ENCODE results near the gene PARD3. TPM values are rescaled to one million over a fixed set of nuclear protein-coding genes. Genes with fewer than 3 reads are reported as not detected.

Gene PARD3
- total RNA-seq, 1 donor = 4.8 TPM

DNA sequence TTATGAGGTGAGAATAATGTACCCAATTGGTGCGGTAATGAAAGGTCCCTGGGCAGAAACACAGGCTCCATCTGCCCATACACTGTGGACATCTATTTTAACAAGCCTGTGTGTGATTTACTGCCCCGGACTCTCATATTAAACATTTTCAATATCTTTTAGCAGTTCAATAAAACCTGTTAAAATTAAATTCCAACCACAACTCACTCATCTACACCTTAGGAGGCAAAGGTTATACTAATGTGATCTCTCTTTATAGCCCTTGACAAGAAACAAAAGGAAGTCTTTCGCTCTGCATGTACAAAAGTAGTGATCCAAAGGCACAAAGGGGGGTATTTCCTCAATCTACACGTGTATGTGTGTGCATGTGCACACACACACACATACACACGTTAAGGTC lies 186.0 kb downstream of the PARD3 start:
- no peaks in the 10 kb centered on the region for H3K9me3 ChIP-seq (ENCODE audit: low read depth, low read length)
- no peaks in the 10 kb centered on the region for H3K4me1 ChIP-seq (ENCODE audit: insufficient read depth, low read length)
- no peaks in the 10 kb centered on the region for H3K27me3 ChIP-seq (ENCODE audit: insufficient read depth, low read length)
- H3K4me3 ChIP-seq (ENCODE audit: low read length) = no peak overlapping the region

DNA sequence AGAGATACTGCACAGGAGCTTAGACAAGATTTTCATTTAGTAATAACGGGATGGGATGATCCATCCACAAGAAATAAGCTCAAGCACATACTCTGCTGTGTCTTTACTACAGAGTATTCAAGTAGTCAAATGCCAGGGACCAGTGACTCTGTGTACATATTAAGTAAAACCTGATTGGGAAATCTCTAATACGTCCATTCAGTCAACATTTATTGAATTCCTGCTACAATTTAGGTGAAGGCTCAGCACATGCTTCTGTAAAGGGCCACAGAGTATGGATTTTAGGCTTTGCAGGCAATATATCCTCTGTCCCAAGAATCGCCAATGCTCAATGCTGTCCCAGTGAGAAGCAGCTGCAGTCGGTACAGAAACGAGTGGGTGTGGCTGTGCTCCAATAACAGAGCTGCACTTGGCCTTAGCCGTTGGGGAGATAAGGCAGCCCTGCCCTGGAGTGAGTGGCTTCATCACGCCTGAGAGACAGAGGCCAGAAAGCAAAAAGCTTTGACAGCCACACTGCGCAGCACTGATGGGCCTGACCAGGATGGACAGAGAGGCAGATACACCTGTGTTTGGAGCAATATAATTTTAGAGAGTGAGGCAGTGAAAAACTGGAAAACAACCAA lies 186.8 kb downstream of the PARD3 start:
- no peaks in the 10 kb centered on the region for H3K4me1 ChIP-seq (ENCODE audit: insufficient read depth, low read length)
- no peak overlapping the region for H3K4me3 ChIP-seq (ENCODE audit: low read length)

DNA sequence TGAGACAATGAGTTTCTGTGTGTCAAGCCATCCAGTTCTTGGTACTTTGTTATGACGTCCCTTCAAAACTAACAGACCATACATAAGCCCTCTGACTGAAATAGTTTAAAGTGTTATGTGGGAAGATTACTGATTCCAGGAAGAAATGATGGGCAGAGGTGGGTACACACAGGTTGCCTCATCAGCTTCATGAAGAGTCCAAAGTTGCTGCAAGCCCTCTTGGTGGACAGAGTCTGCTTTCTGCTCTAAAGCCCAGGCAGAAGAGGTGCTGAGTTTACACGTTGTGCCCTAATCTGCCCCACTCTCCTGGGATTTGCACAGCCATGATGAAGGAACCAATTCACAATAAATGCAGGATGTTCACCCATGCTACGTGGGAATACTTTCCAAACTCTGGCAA lies 187.4 kb downstream of the PARD3 start:
- H3K4me3 ChIP-seq (ENCODE audit: low read length) = no peak overlapping the region
- no peaks in the 10 kb centered on the region for H3K4me1 ChIP-seq (ENCODE audit: insufficient read depth, low read length)
- H3K27me3 ChIP-seq (ENCODE audit: insufficient read depth, low read length) = no peaks in the 10 kb centered on the region
- no peaks in the 10 kb centered on the region for H3K9me3 ChIP-seq (ENCODE audit: low read depth, low read length)

More for the DNA sequence above, 186.8 kb downstream of the PARD3 start:
- Histone ChIP-seq H3K9me3 (ENCODE audit: low read depth, low read length) (no peaks in the 10 kb centered on the region), H3K27me3 (ENCODE audit: insufficient read depth, low read length) (no peaks in the 10 kb centered on the region)

DNA sequence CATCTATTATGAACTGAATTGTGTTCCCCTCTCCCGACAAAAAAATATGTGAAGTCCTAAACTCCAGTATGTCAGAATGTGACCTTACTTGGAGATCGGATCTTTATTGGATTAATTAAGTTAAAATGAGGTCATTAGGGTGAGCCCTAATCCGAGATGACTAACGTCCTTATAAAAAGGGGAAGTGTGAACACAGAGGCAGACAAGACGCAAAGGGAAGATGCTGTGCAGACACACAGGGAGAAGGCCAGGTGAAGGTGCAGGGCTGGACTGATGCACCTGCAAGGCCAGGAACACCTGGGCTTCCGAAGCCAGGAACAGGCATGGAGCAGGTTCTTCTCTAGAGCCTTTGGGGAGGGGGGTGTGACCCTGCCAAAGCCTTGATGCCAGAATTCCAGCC lies 187.8 kb downstream of the PARD3 start:
- Histone ChIP-seq H3K9me3 (ENCODE audit: low read depth, low read length) (no peaks in the 10 kb centered on the region), H3K4me3 (ENCODE audit: low read length) (no peak overlapping the region), H3K27me3 (ENCODE audit: insufficient read depth, low read length) (no peaks in the 10 kb centered on the region), H3K4me1 (ENCODE audit: insufficient read depth, low read length) (no peaks in the 10 kb centered on the region)

DNA sequence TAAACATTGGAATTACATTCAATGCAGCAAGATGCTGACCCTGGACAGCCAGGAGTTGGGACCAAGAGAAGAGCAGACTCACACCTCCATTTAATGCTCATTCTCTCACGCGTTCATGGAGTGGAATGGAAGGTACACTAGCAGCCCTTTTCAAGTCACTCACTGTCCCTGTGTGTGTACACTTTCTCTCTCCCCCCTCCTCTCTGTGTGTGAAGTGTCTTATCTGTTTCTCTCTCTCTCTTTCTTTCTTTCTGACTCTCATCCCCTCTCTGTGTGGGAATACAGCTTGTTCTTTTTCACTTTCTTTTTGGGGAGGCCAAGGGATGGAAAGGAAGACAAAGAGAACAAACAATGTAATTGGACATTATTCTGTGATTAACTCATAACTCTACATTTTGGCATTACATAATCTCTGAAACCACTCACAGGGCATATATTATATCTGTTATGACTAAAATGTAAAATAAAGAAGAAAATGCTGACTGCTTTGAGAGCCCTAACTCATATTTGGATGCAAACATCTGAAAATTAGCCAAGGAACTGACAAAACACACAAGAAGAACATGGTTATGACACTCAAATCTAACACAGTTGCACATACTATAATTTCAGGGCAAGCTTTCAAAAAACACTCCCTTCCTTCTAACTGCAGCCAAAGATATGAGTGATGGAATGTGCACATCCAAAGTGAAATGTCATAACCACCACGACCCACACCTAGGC lies 188.8 kb downstream of the PARD3 start:
- Histone ChIP-seq H3K4me1 (ENCODE audit: insufficient read depth, low read length) (no peaks in the 10 kb centered on the region), H3K27me3 (ENCODE audit: insufficient read depth, low read length) (no peaks in the 10 kb centered on the region), H3K4me3 (ENCODE audit: low read length) (no peak overlapping the region), H3K9me3 (ENCODE audit: low read depth, low read length) (no peaks in the 10 kb centered on the region)

DNA sequence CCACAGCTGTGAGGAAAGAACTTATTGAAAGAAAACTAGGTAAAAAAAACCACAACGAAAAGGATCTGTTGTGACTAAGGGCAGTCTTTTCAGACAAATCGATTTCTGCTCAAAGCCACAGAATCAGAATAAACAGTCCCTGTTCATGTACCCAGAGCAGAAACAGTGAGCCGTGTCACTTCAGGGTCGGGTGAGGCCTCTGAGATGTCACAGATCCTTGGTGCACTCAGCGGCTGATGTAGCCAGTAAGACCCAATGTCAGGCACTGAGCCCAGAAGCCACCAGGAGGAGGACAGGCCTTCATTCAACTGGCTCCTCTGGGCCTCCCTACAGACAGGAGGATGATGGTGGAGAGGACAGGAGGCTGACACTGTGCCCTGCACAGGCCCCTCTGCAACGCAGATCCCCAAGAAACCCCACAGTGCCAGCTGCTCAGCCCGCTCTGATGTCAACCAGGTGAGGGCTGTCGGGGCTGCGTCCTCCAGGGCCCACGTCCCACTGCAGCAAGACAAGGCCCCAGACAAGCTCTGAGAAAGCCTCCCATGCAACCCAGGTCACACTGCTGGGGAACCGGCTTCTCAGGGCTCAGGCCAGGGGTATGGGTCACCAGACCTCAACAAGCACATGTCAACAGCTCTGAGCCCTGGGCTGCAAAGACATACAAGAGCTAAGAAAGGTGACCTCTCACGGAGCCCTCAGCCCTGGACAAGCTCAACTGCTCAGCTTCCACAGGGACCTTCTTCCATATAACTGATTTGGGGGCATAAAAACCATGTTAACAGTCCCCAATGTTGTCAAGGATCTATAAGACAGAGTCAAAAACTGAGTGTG lies 190.6 kb downstream of the PARD3 start:
- H3K4me3 ChIP-seq (ENCODE audit: low read length) = no peak overlapping the region
- no peaks in the 10 kb centered on the region for H3K27me3 ChIP-seq (ENCODE audit: insufficient read depth, low read length)
- H3K9me3 ChIP-seq (ENCODE audit: low read depth, low read length) = no peaks in the 10 kb centered on the region
- H3K4me1 ChIP-seq (ENCODE audit: insufficient read depth, low read length) = no peaks in the 10 kb centered on the region

DNA sequence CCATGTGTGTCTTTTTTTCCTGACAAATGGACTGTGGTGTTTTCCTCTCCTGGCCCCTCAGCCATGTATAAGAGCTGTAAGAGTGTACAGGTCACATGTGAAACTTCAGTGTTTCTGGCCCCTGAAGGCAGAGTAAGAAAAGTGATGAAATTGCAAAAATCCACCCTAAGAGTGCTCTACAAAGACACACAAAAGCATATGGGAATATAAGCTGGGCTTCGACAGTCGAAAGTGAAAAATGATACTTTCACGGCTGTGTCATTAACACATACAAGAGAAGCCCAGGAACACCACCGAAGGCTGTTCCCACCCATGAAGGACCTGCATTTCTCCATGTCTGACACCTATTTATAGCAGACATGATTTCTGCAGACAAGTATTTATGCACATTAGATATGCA lies 192.2 kb downstream of the PARD3 start:
- Histone ChIP-seq H3K9me3 (ENCODE audit: low read depth, low read length) (no peaks in the 10 kb centered on the region), H3K4me3 (ENCODE audit: low read length) (no peak overlapping the region), H3K27me3 (ENCODE audit: insufficient read depth, low read length) (no peaks in the 10 kb centered on the region), H3K4me1 (ENCODE audit: insufficient read depth, low read length) (no peaks in the 10 kb centered on the region)

DNA sequence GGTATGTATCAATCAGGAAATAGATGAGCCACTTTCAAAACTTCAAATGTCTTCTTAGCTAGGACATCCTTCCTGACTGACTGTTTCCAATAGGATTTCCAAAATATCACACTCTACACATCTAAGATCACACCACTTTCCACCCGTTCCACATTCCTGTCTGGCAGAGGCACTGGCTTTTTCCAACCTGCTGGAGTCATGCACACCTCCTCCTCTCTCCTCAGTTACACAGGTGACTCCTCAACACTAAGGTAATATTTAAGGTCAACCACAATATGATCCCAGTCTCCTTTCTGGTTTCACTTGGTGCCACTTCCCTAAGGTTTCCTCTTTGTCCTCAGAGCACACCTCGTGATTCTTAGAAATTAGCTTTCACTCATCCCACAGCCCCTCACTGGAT lies 196.5 kb downstream of the PARD3 start:
- no peaks in the 10 kb centered on the region for H3K4me1 ChIP-seq (ENCODE audit: insufficient read depth, low read length)
- no peak overlapping the region for H3K4me3 ChIP-seq (ENCODE audit: low read length)
- H3K9me3 ChIP-seq (ENCODE audit: low read depth, low read length) = no peaks in the 10 kb centered on the region
- H3K27me3 ChIP-seq (ENCODE audit: insufficient read depth, low read length) = no peaks in the 10 kb centered on the region

DNA sequence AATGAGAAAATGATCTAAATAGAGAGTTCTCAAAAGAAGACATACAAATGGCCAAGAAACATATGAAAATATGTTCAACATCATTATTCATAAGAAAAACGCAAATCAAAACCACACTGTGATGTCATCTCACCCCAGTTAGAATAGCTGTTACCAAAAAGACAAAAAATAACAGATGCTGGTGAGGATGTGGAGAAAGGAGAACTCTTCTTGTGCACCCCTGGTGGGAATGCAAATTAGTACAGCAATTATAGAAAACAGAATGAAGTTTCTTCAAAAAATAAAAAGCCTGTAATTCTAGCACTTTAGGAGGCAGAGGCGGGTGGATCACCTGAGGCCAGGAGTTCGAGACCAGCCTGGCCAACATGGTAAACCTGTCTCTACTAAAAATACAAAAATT lies 199.3 kb downstream of the PARD3 start:
- no peaks in the 10 kb centered on the region for H3K27me3 ChIP-seq (ENCODE audit: insufficient read depth, low read length)
- H3K4me3 ChIP-seq (ENCODE audit: low read length) = no peak overlapping the region
- H3K4me1 ChIP-seq (ENCODE audit: insufficient read depth, low read length) = no peaks in the 10 kb centered on the region
- no peaks in the 10 kb centered on the region for H3K9me3 ChIP-seq (ENCODE audit: low read depth, low read length)

DNA sequence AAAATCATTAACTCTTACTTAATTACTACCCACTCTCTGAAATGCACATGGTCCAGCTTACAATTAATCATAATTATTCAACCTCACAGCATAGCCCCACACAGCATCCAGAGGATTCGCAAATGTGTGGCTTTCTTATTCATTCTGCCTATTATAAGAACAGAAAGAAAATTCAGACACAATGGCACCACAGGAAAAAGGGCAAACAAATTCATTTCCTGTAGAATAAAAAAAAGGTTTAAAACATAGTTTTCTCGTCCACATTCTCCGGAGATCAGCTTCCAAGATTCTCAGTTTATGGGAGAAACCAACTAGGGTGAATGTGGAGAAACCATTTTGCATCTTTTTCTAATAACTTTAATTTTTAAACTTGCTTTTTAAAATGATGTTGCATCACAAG lies 201.6 kb downstream of the PARD3 start:
- no peaks in the 10 kb centered on the region for H3K9me3 ChIP-seq (ENCODE audit: low read depth, low read length)
- H3K4me3 ChIP-seq (ENCODE audit: low read length) = no peak overlapping the region
- no peaks in the 10 kb centered on the region for H3K27me3 ChIP-seq (ENCODE audit: insufficient read depth, low read length)
- H3K4me1 ChIP-seq (ENCODE audit: insufficient read depth, low read length) = no peaks in the 10 kb centered on the region

DNA sequence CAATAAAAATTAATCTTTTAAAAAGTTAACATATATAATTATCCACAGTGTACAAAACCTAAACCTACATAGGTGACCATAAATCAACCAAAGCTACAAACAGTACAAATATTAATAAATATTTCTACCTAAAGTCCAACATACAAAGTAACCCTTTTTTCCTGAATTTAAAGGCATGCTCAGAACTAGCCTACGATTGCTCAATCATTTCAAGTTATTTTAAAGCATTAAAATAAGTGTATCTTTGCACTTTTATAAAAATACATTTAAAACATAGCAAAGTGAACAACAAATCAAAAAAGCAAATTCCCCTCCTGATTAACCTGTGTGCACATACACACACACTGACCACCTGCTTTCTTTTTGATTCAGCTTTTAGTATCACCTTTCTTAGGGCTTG lies 202.2 kb downstream of the PARD3 start:
- Histone ChIP-seq H3K4me1 (ENCODE audit: insufficient read depth, low read length) (no peaks in the 10 kb centered on the region), H3K27me3 (ENCODE audit: insufficient read depth, low read length) (no peaks in the 10 kb centered on the region), H3K4me3 (ENCODE audit: low read length) (no peak overlapping the region), H3K9me3 (ENCODE audit: low read depth, low read length) (no peaks in the 10 kb centered on the region)

DNA sequence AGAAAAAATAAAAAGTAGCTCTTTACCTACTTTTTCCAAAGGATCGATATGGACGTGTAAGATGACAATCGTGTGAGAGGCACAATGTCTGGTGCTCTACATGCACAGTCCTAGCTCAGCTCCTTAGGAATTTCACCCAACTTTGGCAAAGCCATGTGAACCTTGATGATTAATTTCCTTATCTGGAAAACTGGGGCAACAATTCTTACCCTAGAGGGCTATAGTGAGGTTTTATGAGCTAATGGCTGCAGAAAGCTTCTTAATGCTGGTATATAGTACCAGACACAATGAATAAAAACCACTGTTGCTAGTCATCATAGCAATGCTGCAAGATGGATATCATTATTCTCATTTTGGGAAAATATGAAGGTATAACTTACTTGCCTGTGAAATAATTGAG lies 202.7 kb downstream of the PARD3 start:
- Histone ChIP-seq H3K9me3 (ENCODE audit: low read depth, low read length) (no peaks in the 10 kb centered on the region), H3K27me3 (ENCODE audit: insufficient read depth, low read length) (no peaks in the 10 kb centered on the region), H3K4me1 (ENCODE audit: insufficient read depth, low read length) (no peaks in the 10 kb centered on the region)

DNA sequence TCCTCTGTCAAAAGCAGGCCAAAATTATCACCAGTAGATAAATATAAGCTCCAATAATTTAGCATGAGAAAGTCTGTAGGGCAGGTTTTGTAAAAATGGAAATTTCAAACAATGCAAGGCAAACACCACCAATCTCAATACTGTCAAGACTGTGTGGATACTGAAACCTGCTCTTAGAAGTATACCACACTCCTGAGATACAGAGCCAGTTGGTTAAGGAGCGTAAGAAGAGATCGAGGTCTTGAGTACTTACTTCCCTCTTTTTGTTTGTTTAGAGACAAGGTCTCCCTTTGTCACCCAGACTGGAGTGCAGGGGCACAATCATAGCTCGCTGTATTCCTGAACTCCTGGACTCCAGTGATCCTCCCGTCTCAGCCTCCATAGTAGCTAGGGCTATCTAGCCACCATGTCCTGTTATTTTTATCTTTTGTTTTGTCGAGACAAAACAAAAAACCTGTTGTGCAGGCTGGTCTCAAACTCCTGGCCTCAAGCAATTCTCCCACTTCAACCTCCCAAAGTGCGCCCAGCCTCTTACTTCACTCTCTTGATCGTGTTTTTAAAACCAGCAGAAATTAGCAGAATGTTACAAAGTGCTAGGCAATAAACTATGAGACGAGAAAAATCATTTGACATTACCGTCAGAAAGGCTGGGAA lies 205.7 kb downstream of the PARD3 start:
- H3K4me1 ChIP-seq (ENCODE audit: insufficient read depth, low read length) = no peaks in the 10 kb centered on the region
- H3K9me3 ChIP-seq (ENCODE audit: low read depth, low read length) = no peaks in the 10 kb centered on the region
- H3K4me3 ChIP-seq (ENCODE audit: low read length) = no peak overlapping the region
- H3K27me3 ChIP-seq (ENCODE audit: insufficient read depth, low read length) = no peaks in the 10 kb centered on the region

More for the DNA sequence above, 202.7 kb downstream of the PARD3 start:
- no peak overlapping the region for H3K4me3 ChIP-seq (ENCODE audit: low read length)

DNA sequence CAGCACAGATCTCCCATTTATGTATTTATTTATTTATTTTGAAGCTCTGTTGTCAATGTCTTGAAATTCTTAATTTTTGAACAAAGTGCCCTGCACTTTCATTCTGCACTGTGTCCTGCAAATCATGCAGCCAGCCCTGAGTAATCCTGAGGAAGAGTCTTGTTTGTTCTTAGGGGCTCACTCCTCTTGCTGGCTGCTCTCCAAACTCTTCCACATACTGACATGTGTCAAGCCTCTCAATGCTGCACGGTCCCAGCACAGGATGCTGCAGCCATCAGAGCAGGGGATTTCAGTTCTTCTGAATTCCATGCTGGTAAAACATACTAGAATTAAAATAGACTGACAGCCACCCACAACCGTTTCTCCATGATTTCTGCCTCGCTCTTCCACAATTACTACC lies 207.2 kb downstream of the PARD3 start:
- no peaks in the 10 kb centered on the region for H3K9me3 ChIP-seq (ENCODE audit: low read depth, low read length)

DNA sequence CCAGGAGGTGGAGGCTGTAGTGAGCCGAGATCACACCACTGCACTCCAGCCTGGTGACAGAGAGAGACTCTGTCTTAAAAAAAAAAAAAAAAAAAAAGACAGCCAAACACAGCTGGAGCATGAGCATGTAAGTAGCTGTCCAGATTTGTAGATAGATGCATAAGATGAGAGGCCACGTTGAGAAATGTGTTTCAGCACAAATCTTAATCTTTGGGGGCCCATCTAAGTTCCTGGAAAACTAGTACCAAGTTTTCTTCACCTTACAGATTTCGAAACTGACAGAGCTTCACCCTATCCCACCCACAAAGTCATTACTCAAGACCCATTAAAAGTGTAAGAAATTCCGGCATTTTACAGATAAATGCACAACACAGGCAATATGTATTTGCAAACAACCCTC lies 208.2 kb downstream of the PARD3 start:
- Histone ChIP-seq H3K4me1 (ENCODE audit: insufficient read depth, low read length) (no peaks in the 10 kb centered on the region), H3K9me3 (ENCODE audit: low read depth, low read length) (no peaks in the 10 kb centered on the region), H3K27me3 (ENCODE audit: insufficient read depth, low read length) (no peaks in the 10 kb centered on the region), H3K4me3 (ENCODE audit: low read length) (no peak overlapping the region)

More for the DNA sequence above, 207.2 kb downstream of the PARD3 start:
- no peak overlapping the region for H3K4me3 ChIP-seq (ENCODE audit: low read length)
- no peaks in the 10 kb centered on the region for H3K4me1 ChIP-seq (ENCODE audit: insufficient read depth, low read length)
- H3K27me3 ChIP-seq (ENCODE audit: insufficient read depth, low read length) = no peaks in the 10 kb centered on the region

All from mononuclear cell (primary cell).